Epithelial cell of esophagus (primary cell): Measurements from ENCODE around the gene CCDC30.
A peak's percentile ranks its signal among the peaks of the same experiment; 100 is the strongest.

Experiments used
- DNase-seq: peaks from one replicate; pipeline ENCODE4 v3.0.0; 2010; ENCODE audit warnings: low read depth
- H3K4me3 ChIP-seq: 2 replicates; pipeline ENCODE4 v1.5.1; 2011; ENCODE audit warnings: mild to moderate bottlenecking, low read length, control low read depth
- CTCF ChIP-seq: IDR thresholded peaks from 2 replicates; pipeline ENCODE4 v1.5.1; 2011; ENCODE audit warnings: low read depth, mild to moderate bottlenecking, low read length, control low read depth, inconsistent platforms; ENCODE audit not compliant: insufficient read depth; ENCODE audit errors: missing control alignments

The CCDC30 gene

GRCh38 chr1:42430286-42431135, 32.6 kb upstream of the CCDC30 start:
- no peak for TF ChIP-seq CTCF
- no peak overlapping the region for H3K4me3 ChIP-seq
- DNase-seq, result no peak

- no peak for TF ChIP-seq CTCF
- no peak for DNase-seq
- H3K4me3 ChIP-seq, result no peak overlapping the region
These were observed 31.6 kb upstream of the CCDC30 start for GRCh38 chr1:42431514-42431913.

- DNase-seq, result no peak
- H3K4me3 ChIP-seq, result no peak overlapping the region
- TF ChIP-seq CTCF, result no peak
These were observed 30.4 kb upstream of the CCDC30 start for GRCh38 chr1:42432714-42433113.

GRCh38 chr1:42433369-42433768, 29.7 kb upstream of the CCDC30 start:
- no peak for DNase-seq
- no peak for TF ChIP-seq CTCF
- H3K4me3 ChIP-seq, result no peak overlapping the region

GRCh38 chr1:42434340-42434739, 28.7 kb upstream of the CCDC30 start:
- no peak for DNase-seq
- no peak for TF ChIP-seq CTCF
- H3K4me3 ChIP-seq, result no peak overlapping the region

GRCh38 chr1:42439940-42440339, 23.1 kb upstream of the CCDC30 start:
- H3K4me3 ChIP-seq, result no peak overlapping the region
- peak; percentile 88 for DNase-seq
- TF ChIP-seq CTCF, result no peak

GRCh38 chr1:42442662-42443061, 20.4 kb upstream of the CCDC30 start:
- no peak for DNase-seq
- no peak overlapping the region for H3K4me3 ChIP-seq
- TF ChIP-seq CTCF, result no peak
